Neuronal stem cell (in vitro differentiated cells): ENCODE results near the gene ACAP2.
"Not testable (repeated sequence)": the region's sequence is repeated elsewhere in the genome, so short reads cannot be mapped to it uniquely, and the experiment has no call there.

Experiments
- DNase-seq: peaks from one replicate; pipeline ENCODE4 v3.0.0-alpha.2; 2013; ENCODE audit warnings: low spot score
- H2AFZ ChIP-seq: one replicate; pipeline ENCODE4 v1.6.1; 2013; ENCODE audit warnings: mild to moderate bottlenecking, low read length, inconsistent platforms
- H2AK5ac ChIP-seq: 2 replicates; pipeline ENCODE4 v1.6.1; 2013; ENCODE audit warnings: low read depth, mild to moderate bottlenecking, inconsistent platforms, low read length, moderate library complexity, mixed read lengths
- H2BK120ac ChIP-seq: 2 replicates; pipeline ENCODE4 v1.6.1; 2013; ENCODE audit warnings: low read depth, mild to moderate bottlenecking, inconsistent platforms, low read length, moderate library complexity, mixed read lengths
- H2BK12ac ChIP-seq: one replicate; pipeline ENCODE4 v1.6.1; 2013; ENCODE audit warnings: low read length, inconsistent platforms
- H2BK15ac ChIP-seq: 2 replicates; pipeline ENCODE4 v1.6.1; 2013; ENCODE audit warnings: mild to moderate bottlenecking, low read length, inconsistent platforms, mixed read lengths
- H2BK5ac ChIP-seq: one replicate; pipeline ENCODE4 v1.6.1; 2013; ENCODE audit warnings: inconsistent platforms, mild to moderate bottlenecking, low read length, moderate library complexity
- H3K14ac ChIP-seq: one replicate; pipeline ENCODE4 v1.6.1; 2013; ENCODE audit warnings: low read length, inconsistent platforms
- H3K18ac ChIP-seq: 2 replicates; pipeline ENCODE4 v1.6.1; 2013; ENCODE audit warnings: low read length, inconsistent platforms
- H3K23ac ChIP-seq: 2 replicates; pipeline ENCODE4 v1.6.1; 2013; ENCODE audit warnings: low read depth, mild to moderate bottlenecking, mixed read lengths, low read length, inconsistent platforms; ENCODE audit not compliant: poor library complexity
- H3K27ac ChIP-seq: replicated peaks from 3 replicates; pipeline ENCODE4 v1.5.1; 2013; ENCODE audit warnings: low read length, inconsistent platforms
- H3K27me3 ChIP-seq, 3 experiments: 2 replicates each; pipeline ENCODE4 v1.6.1; 2013; ENCODE audit warnings: low read length in 3 of 3, mild to moderate bottlenecking in 2 of 3, inconsistent platforms in 1 of 3, low read depth in 1 of 3, mixed read lengths in 1 of 3, moderate library complexity in 1 of 3; ENCODE audit not compliant: control insufficient read depth in 3 of 3, insufficient read depth in 3 of 3
- H3K36me3 ChIP-seq, 2 donors: replicated peaks in 1 of 2; 2 replicates each; pipeline ENCODE4 v1.6.1; 2013; ENCODE audit warnings: low read length in 2 of 2; ENCODE audit not compliant: control insufficient read depth in 2 of 2, insufficient read depth in 2 of 2
- H3K4ac ChIP-seq: 2 replicates; pipeline ENCODE4 v1.6.1; 2013; ENCODE audit warnings: inconsistent platforms, mild to moderate bottlenecking, low read length, moderate library complexity
- H3K4me1 ChIP-seq, 2 donors: 1 replicate in 1 of 2; 2 replicates in 1 of 2; pipeline ENCODE4 v1.6.1; 2013; ENCODE audit warnings: low read length in 2 of 2, low read depth in 1 of 2; ENCODE audit not compliant: control insufficient read depth in 2 of 2, insufficient read depth in 1 of 2
- H3K4me2 ChIP-seq: one replicate; pipeline ENCODE4 v1.6.1; 2013; ENCODE audit warnings: mild to moderate bottlenecking, low read length, inconsistent platforms; ENCODE audit not compliant: insufficient read depth, poor library complexity, severe bottlenecking
- H3K4me3 ChIP-seq, 2 donors: 2 replicates each; pipeline ENCODE4 v1.5.1; 2013; ENCODE audit warnings: low read length in 2 of 2, mild to moderate bottlenecking in 2 of 2, inconsistent platforms in 1 of 2, moderate library complexity in 1 of 2
- H3K79me1 ChIP-seq: one replicate; pipeline ENCODE4 v1.6.1; 2013; ENCODE audit warnings: low read depth, mild to moderate bottlenecking, inconsistent platforms, low read length, moderate library complexity
- H3K9ac ChIP-seq: one replicate; pipeline ENCODE4 v1.6.1; 2013; ENCODE audit warnings: mild to moderate bottlenecking, low read depth, low read length, inconsistent platforms; ENCODE audit not compliant: poor library complexity
- H3K9me3 ChIP-seq, 2 donors: replicated peaks in 1 of 2; 2 replicates each; pipeline versions ENCODE3 to v1.6.1; 2013; ENCODE audit warnings: low read length in 2 of 2, mild to moderate bottlenecking in 2 of 2, inconsistent platforms in 1 of 2, low read depth in 1 of 2, mixed read lengths in 1 of 2, moderate library complexity in 1 of 2; ENCODE audit not compliant: control insufficient read depth in 2 of 2, insufficient read depth in 1 of 2
- H4K8ac ChIP-seq: one replicate; pipeline ENCODE4 v1.6.1; 2013; ENCODE audit warnings: low read depth, mild to moderate bottlenecking, inconsistent platforms, low read length, moderate library complexity
- H4K91ac ChIP-seq: one replicate; pipeline ENCODE4 v1.6.1; 2013; ENCODE audit warnings: low read length, low read depth, mild to moderate bottlenecking, inconsistent platforms; ENCODE audit not compliant: poor library complexity
- WGBS, 2 donors: extraction: QIAGEN DNeasy Blood & Tissue Kit; methylation state at CpG; one replicate each; pipeline ENCODE4 v1.1.7; 2013; ENCODE audit warnings: missing lambda C conversion rate in 2 of 2, mixed read lengths in 1 of 2; ENCODE audit not compliant: insufficient read length in 2 of 2, insufficient replicate concordance in 1 of 2; ENCODE audit errors: extremely low coverage in 2 of 2; 5-methylcytosine and 5-hydroxymethylcytosine counted together

ACAP2 gene

DNA sequence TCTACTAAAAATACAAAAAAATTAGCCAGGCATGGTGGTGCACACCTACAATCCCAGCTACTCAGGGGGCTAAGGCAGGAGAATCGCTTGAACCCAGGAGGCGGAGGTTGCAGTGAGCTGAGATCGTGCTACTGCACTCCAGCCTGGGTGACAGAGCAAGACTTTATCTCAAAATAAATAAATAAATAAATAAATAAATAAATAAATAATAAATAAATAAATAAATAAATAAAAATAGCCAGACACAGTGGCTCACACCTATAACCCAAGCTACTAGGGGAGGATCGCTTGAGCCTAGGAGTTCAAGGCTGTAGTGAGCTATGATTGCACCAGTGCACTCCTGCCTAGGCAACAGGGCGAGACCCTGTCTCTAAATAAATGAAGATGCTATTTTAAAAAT lies 152.2 kb downstream of the ACAP2 start:
- not testable (repeated sequence) for H3K23ac ChIP-seq
- WGBS, 2 donors = no CpG with 5 or more reads among the region's 5 CpGs

DNA sequence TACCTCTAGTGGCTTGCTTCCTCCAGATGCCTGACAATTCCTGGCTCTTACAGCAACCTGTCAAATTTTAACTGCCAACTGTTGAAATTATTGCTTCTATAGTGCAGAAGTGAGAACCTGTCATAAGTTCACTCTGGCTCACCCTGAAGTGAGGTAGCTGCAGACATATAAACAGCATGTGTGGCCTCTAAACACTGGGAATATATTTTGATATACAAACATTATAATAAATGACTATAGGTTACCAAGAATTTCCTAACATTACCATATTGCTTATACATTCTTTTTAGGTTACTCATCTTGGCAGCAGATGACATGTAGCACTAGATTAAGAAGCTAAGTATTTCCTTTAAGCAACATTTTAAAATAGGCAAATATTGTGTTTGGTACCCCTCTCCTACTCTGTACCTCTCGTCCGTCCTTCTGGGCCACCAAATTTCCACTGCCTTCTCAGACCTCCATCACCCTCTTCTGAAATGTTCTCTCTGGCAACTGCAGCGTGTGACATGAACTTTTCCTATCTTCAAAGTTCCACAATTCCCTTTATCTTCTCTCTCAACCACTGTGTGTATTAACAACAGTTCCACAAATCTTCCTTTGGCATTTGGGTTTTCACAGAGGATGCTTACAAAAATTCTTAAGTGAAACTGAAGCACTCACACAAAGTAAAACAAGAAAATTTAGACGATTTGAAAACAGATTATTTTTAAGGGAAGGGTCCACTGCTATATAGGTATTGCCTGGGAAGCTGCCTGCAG lies 156.5 kb downstream of the ACAP2 start:
- H3K36me3 ChIP-seq = peaks cover 7 to 72% of the 10 kb centered on the region in 2 donors
- no peak overlapping the region for H3K27ac ChIP-seq
- WGBS, 2 donors = no CpG with 5 or more reads among the region's 4 CpGs

More for the DNA sequence above, 152.2 kb downstream of the ACAP2 start:
- not testable (repeated sequence) for H2BK15ac ChIP-seq, H2AFZ ChIP-seq, H2AK5ac ChIP-seq, H3K9me3 ChIP-seq, H4K91ac ChIP-seq, H3K27ac ChIP-seq, H3K4me2 ChIP-seq, H3K79me1 ChIP-seq, H3K14ac ChIP-seq, H2BK12ac ChIP-seq, H3K18ac ChIP-seq, H3K4ac ChIP-seq, H4K8ac ChIP-seq, H3K9ac ChIP-seq, H2BK120ac ChIP-seq, H3K4me3 ChIP-seq, H3K4me1 ChIP-seq, DNase-seq, H2BK5ac ChIP-seq, H3K27me3 ChIP-seq
- peaks cover 5 to 80% of the 10 kb centered on the region in 2 donors for H3K36me3 ChIP-seq

DNA sequence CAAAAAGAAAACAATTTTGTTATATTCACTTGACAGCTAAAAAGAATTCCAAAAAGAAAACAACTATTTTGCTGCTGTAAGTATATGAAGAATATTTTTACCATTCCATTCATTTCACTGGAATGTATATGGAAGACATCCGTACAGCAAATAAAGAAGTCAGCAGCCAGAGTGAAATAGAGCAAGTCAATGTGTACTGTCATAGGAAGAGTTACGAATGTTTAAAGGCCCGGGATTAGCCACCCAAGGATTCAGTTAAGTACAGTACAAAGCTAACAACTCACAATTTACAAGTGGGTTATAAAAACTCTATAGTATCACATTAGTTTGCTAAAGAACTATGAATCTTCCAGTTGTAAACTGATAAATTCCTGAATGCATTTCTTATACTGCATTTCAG lies 157.4 kb downstream of the ACAP2 start:
- Histone ChIP-seq H3K9ac (no peak overlapping the region), H3K27ac (no peak overlapping the region), H3K4me3 (no peak overlapping the region), H3K4me2 (no peak overlapping the region), H3K4ac (no peak overlapping the region), H2AK5ac (no peak overlapping the region), H3K18ac (no peak overlapping the region), H4K8ac (no peak overlapping the region), H2BK120ac (no peak overlapping the region), H3K14ac (no peak overlapping the region), H4K91ac (no peak overlapping the region), H3K4me1 (no peaks in the 10 kb centered on the region), H3K27me3 (no peaks in the 10 kb centered on the region), H2BK12ac (no peak overlapping the region), H3K23ac (no peak overlapping the region), H3K9me3 (no peaks in the 10 kb centered on the region), H3K79me1 (peaks cover 2% of the 10 kb centered on the region), H2BK15ac (no peak overlapping the region), H2BK5ac (no peak overlapping the region), H3K36me3 (peaks cover 7 to 65% of the 10 kb centered on the region in 2 donors), H2AFZ (no peak overlapping the region)
- DNase-seq = no peak
- no CpG with 5 or more reads among the region's 3 CpGs for WGBS, 2 donors

More for the DNA sequence above, 156.5 kb downstream of the ACAP2 start:
- no peak overlapping the region for H4K8ac ChIP-seq
- peaks cover 2% of the 10 kb centered on the region for H3K79me1 ChIP-seq
- H4K91ac ChIP-seq = no peak overlapping the region
- DNase-seq = no peak
- no peaks in the 10 kb centered on the region for H3K9me3 ChIP-seq
- H3K23ac ChIP-seq = no peak overlapping the region
- no peak overlapping the region for H2BK15ac ChIP-seq
- no peak overlapping the region for H2BK5ac ChIP-seq
- no peak overlapping the region for H3K9ac ChIP-seq
- no peak overlapping the region for H3K4ac ChIP-seq
- H3K27me3 ChIP-seq = no peaks in the 10 kb centered on the region
- H2BK12ac ChIP-seq = no peak overlapping the region
- no peak overlapping the region for H2AFZ ChIP-seq
- no peak overlapping the region for H3K14ac ChIP-seq
- H2AK5ac ChIP-seq = no peak overlapping the region
- H3K4me1 ChIP-seq = no peaks in the 10 kb centered on the region
- no peak overlapping the region for H3K18ac ChIP-seq
- H3K4me3 ChIP-seq = no peak overlapping the region
- no peak overlapping the region for H2BK120ac ChIP-seq
- H3K4me2 ChIP-seq = no peak overlapping the region

DNA sequence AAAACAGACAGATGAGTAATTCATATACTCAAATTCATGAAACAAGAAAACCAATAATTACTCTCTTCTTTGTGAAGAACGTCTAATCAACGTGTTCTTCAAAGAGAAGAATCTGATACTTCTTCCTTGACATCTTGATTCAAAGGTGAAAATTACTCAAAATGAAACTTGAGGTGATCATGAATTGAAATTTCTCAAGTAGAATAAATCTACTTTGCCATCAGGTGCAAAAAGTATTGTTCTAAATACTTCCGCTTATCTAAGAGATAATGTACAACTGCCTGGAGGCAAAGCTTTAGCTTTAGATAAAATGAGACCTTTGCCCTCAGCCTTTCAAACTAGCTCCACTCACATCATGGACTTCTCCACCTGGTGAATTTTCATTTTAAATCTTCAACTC lies 158.0 kb downstream of the ACAP2 start:
- Histone ChIP-seq H2BK120ac (no peak overlapping the region), H2AK5ac (no peak overlapping the region), H4K91ac (no peak overlapping the region), H2BK15ac (no peak overlapping the region), H4K8ac (no peak overlapping the region), H3K14ac (no peak overlapping the region), H3K9ac (no peak overlapping the region), H2BK12ac (no peak overlapping the region), H3K27ac (no peak overlapping the region), H3K36me3 (peaks cover 7 to 60% of the 10 kb centered on the region in 2 donors), H3K27me3 (no peaks in the 10 kb centered on the region), H3K4me2 (no peak overlapping the region), H3K23ac (no peak overlapping the region), H2BK5ac (no peak overlapping the region), H3K18ac (no peak overlapping the region), H3K9me3 (no peaks in the 10 kb centered on the region), H3K4me3 (no peak overlapping the region), H3K79me1 (peaks cover 2% of the 10 kb centered on the region), H2AFZ (no peak overlapping the region), H3K4ac (no peak overlapping the region), H3K4me1 (no peaks in the 10 kb centered on the region)
- WGBS, 2 donors = no CpG with 5 or more reads among the region's 3 CpGs
- no peak for DNase-seq
